H1 (cell line): Measurements from ENCODE around the gene ENPP6. TPM values are rescaled to one million over a fixed set of nuclear protein-coding genes. Genes with fewer than 3 reads are reported as not detected.

ENCODE experiments used
- CHD2 ChIP-seq: IDR thresholded peaks from 2 replicates; pipeline ENCODE4 v1.6.1; 2012; ENCODE audit warnings: low read length, improper control_type of control experiment
- polyA plus RNA-seq, 7 experiments: library from polyadenylated mRNA; depleted of rRNA in 3 of 7; stranded (reverse) in 5 of 7; unstranded in 2 of 7; fragments of >200 nt in 5 of 7; fragments of 200-250 nt in 2 of 7; gene quantifications; 1 replicate in 5 of 7; 2 replicates in 1 of 7; 4 replicates in 1 of 7; pipeline versions ENCODE4 v1.2.1 to v1.2.3, GENCODE V29; 2011 to 2013; ENCODE audit warnings: missing spikeins in 2 of 7, mixed read lengths in 2 of 7
- total RNA-seq: library from RNA; stranded (reverse); fragmentation: NEBNext Ultra II Directional; extraction: Animal tissue kit (Norgen Biotek cat#: 25700); gene quantifications from 2 replicates; pipeline ENCODE4 v1.2.1, GENCODE V29; 2021

The ENPP6 gene
- total and polyA plus RNA-seq, 2 of the 8 experiments (the other 6 are each of a cell fraction or from before 2014, with no cell fraction given): 0.11 to 0.20 TPM

- TF ChIP-seq CHD2: no peak
- TF ChIP-seq, all 59 proteins: peak for 0
Measured at GRCh38 chr4:184104419-184105101, 113.1 kb downstream of the ENPP6 start (continued).
